T-helper 1 cell (primary cell): ENCODE data around the gene CFAP20.
"Not testable (repeated sequence)": the region's sequence is repeated elsewhere in the genome, so short reads cannot be mapped to it uniquely, and the experiment has no call there.

Experiments used
- DNase-seq, 5 donors: peaks; one replicate each; pipeline ENCODE4 v3.0.0-alpha.2; 2012 to 2020

Gene CFAP20

DNA sequence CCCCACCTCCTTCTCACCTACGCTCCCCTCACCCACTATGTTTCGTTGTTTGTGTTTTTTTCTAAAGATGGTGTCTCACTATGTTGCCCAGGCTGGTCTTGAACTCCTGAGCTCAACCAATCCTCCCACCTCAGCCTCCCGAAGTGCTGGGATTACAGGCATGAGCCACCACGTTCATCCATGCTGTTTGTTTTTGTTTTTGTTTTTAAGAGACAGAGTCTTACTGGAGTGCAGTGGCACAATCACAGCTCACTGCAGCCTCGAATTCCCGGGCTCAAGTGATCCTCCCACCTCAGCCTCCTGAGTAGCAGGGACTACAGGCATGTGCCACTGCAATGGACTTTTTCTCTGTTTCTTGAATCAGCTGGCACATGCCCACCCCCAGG, 33.6 kb downstream of the CFAP20 start:
- DNase-seq = not testable (repeated sequence)

DNA sequence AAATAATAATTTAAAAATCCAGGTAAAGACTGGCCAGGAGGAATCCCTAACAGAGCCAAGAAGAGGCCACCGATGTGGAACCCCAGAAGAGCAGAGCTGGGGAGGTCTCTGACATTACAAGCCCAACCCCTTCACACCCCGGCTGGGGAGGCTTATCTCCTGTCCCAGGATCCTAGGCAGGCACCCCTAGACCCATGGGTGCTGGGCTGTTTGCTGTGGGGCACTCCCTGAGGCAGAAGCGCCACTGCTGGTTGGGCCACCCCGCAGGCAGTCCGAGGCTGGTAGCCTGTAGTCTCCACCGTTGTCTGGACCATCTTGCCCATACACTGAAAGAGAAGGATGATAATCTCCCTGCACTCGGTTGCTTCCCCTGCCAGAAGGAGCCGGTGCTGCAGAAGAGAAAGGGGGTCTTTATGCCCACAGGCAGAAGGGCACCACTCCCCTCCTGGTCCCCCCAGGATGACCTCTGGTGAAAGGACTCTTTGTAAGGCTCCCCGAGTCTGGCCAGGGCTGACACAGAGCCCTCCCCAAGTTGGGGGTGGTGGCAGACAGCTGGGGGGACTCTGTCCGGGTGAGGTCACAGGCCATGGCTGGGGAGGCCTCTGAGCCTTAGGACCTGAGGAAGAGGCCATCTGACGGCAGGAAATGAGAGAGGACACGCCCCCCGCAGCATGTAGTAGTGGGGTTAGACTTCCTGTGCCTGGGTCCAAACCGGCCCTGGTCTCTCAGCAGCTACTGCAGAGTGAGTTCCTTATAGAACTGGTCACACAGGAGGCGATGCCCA, 34.2 kb downstream of the CFAP20 start:
- DNase-seq = peak in 1 of 5 donors; percentile 29

DNA sequence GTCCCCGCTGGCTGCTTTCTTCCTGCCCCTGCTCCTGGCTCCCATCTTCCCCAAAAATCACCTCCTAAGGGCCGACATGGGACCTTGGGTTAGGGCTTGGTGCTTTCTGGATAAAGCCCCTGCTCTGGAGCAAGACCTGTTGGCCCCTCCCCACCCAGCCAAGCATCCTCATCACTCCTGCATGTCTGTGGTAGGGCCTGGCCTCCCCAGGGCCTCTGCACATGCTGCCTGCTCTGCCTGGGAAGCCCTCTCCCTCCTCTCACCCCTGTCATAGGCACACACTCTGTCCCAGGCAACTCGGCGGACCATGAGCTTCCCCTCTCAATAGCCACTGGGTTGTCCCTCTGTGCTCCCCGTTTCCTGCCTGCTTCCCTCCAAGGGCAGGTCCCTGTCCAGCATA, 35.2 kb downstream of the CFAP20 start:
- no peak for DNase-seq

DNA sequence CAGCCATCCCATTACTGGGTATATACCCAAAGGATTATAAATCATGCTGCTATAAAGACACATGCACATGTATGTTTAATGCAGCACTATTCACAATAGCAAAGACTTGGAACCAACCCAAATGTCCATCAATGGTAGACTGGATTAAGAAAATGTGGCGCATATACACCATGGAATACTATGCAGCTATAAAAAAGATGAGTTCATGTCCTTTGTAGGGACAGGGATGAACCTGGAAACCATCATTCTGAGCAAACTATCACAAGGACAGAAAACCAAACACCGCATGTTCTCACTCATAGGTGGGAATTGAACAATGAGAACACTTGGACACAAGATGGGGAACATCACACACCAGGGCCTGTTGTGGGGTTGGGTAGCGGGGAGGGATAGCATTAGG, 38.8 kb downstream of the CFAP20 start:
- not testable (repeated sequence) for DNase-seq

DNA sequence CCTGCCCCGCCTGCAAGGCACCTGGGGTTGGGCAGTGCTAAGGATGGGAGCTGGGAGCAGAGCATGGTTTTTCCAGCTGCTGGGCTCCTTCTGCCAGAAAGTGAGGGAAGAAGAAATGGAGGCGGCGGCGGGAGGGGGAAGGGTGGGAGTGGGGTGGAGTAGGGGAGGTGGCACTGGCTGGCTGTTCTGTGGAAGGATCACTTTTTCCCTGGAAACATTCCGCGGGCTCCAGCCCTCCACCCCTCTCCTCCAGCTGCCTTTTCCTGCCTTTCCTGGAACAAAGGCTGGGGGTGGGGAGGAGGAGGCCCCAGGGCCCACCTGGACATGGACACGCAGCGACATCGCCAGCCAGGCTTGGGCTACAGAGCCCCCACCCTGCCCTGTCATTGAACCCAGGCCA, 41.1 kb downstream of the CFAP20 start:
- DNase-seq = no peak

DNA sequence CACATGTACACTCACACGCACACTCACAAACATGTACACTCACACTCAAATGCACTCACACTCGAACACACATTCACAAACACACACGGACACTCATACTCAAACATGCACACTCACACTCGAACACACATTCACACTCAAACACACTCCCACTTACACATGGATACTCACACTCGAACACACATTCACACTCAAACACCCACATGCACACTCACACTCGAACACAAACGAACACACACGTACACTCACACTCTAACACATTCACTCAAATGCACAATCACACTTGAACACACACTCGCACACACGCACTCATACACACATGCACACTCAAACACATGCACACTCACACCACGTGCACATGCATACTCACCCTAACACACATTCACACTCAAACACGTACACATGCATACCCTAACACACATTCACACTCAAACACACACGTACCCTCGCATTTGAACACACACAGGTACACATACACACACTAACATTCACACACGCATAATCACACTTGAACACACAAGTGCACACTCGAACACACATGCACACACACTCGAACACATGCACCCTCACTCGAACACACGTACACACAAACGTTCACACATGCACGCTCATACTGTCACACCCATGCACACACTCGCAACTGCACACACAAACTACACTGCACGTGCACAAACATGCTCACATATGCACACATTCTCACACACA, 41.8 kb downstream of the CFAP20 start:
- no peak for DNase-seq

DNA sequence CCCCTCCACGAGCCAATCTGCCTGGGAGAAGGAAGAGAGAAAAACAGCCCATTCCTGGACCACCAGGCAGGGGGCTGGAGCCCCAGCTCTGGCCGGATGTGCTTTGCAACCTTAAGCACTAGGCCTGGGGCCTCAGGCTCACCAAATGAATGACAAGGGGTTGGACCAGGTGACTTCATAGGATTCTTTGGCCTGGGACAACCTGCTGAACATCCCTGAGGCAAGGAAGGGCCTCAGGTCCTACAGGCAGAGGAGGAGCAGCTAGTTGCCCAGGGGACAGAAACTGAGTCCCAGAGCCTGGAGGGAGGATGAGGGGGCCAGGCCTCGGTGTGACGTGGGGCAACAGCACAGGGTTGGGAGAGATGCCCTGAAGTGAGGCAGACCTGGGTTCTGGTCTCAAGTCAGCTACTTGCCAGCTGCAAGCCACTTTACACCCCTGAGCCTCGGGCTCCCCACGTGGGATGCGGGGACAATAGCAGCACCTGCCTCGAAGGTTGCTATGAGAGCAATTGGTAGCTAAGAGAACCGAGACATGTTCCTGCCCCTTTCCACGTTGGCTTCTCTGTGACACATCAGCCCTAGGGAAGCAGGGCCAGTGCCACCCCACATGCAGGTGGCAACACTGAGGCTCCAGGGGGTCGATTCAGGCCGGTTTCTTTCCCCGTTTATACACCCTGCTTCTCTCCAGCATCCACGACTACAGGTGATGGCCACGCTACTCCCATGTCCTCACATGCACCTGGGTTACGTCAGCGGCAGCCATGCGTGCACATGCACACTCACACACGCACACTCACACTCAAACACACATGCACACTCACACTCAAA, 42.6 kb downstream of the CFAP20 start:
- no peak for DNase-seq

DNA sequence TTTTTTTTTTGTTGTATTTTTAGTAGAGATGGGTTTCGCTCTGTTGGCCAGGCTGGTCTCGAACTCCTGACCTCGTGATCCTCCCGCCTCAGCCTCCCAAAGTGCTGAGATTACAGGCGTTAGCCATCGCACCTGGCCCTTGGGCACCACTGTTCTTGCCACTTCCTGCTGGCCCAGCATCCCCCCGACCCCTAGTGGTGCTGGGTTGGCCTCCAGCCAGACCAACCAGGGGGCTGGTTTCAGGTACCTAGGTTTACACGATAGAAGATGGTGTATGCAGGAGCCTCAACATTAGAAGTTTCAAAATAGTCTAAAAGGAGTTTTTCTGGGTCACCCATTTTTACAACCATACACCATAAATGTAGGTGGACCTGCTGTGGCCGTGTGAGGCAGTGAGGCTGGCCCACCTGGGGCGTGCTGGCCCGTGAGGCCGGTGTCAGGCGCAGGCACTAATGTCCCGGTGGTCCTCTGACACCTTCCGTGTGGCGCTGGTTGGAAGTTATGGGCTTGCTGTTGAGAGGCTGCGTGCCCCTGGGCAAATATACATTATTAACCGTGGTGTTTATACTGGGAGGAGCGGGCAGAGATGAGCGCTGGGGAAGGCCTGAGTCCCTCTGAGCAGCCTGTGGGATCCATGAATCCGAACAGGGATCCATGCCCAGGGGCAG, 43.5 kb downstream of the CFAP20 start:
- no peak for DNase-seq

DNA sequence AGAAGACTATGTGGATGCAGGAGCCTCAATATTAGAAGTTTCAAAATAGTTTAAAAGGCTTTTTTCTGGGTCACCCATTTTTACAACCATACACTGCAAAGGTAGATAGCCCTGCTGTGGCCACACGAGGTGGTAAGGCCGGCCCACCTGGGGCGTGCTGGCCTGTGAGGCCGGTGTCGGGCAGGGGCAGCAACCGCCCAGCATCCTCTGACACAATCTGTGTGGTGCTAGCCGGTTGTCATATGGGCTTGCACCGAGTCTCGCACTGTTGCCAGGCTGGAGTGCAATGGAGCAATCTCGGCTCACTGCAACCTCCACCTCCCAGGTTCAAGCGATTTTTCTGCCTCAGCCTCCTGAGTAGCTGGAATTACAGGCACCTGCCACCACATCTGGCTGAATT, 44.0 kb downstream of the CFAP20 start:
- no peak for DNase-seq

DNA sequence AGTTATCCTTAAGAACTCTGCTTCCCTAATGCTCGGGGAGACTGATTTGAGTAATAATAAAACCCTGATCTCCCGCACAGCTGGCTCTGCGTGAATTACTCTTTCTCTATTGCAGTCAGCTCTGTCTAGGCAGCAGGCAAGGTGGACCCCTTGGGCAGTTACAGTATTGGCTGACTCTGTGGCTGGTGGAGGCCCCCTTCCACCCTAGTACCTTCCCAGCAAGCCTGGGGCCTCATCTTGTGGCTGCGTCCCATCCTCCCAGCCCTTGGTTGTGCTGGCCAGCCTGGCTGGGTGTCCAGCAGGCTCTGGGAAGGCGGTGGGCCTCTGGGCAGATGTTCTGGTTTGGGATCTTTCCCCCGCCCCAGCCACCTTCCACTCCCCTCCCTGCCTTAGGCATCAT, 44.5 kb downstream of the CFAP20 start:
- DNase-seq = no peak

DNA sequence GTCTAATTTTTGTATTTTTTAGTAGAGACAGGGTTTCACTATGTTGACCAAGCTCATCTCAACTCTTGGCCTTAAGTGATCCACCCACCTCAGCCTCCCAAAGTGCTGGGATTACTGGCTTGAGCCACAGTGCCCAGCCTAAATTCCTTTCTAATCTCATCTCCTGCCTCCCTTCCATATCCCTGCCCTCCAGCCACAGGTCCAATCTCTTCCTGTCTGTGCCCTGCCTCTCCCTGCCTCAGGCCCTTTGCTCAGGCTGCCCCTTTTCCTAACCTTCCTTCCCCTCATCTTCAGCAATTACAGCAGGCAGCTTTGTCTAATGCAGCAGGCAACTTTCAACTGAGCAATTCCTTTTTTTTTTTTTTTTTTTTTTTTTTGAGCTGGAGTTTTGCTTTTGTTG, 46.8 kb downstream of the CFAP20 start:
- no peak for DNase-seq

DNA sequence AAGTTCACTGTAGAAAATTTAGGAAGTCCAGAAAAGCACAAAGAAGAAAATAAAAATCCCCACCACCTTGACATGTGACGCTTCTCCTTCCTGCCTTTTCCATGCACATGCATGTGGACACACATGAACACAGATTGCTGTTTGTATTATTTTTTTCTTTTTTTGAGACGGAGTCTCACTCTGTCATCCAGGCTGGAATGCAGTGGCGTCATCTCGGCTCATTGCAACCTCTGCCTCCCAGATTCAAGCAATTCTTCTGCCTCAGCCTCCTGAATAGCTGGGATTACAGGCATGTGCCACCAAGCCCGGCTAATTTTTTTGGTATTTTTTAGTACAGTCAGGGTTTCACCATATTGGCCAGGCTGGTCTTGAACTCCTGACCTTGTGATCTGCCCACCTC, 48.5 kb downstream of the CFAP20 start:
- DNase-seq = not testable (repeated sequence)

DNA sequence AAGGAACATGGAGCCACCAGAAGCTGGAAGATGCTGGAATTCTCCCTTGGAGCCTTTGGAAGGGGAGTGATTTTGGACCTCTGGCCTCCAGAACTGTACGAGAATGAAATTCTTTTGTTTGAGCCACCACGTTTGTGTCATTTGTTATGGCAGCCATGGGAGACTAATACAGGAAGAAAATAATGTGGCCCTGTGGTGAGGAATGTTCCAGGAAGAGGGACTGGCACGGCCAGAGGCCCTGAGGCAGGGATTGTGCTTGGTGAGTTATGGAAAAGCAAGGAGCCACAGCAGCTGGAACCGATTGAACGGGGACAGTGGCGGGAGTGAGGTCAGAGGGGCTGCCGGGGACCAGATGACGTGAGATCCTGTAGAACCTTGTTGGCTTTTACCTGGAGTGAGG, 51.4 kb downstream of the CFAP20 start:
- DNase-seq = no peak

DNA sequence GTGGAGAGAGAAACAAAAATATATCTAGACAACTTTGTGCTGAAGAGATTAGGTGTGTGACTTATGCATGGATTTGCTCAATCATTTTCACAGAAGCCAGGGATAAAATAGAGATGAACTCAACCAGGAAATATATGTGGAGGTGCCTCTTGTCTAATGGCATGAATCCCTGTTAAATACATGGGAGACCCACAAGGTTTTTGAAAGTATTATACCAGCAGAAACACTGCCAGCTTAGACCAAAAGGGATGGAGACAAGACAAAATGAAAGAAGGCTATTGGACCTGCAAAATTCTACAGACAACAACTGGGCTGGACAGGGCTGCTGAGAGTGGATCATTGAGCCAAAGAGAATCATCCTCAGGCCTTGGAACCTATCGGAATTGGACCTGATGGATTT, 52.7 kb downstream of the CFAP20 start:
- DNase-seq = no peak

DNA sequence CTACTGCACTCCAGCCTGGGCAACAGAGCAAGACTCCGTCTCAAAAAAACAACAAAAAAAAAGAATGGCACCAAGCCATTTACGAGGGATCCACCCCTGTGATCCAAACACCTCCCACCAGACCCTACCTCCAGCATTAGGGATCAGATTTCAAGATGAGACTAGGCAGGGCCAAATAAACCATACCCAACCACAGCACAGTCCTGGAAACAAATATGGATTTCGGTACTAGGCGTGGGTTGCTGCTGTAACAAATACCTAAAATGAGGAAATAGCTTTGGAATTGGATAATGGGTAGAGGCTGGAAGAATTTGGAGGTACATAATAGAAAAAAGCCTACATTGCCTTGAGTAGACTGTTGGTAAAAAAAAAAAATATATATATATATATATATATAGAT, 54.5 kb downstream of the CFAP20 start:
- DNase-seq = no peak

DNA sequence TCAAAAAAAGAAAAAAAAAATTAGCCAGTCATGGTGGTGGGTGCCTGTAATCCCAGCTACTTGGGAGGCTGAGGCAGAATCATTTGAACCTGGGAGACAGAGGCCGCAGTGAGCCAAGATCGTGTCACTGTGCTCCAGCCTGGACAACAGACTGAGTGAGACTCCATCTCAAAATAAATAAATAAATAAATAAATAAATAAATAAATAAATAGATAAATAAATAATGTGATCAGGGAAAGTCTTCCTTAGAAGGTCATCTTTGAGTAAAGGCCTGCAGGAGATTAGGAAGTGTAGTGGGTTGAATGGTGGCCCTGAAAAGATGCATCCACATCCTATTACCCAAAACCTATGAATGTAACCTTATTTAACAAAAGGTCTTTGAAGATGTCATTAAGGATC, 56.1 kb downstream of the CFAP20 start:
- not testable (repeated sequence) for DNase-seq

DNA sequence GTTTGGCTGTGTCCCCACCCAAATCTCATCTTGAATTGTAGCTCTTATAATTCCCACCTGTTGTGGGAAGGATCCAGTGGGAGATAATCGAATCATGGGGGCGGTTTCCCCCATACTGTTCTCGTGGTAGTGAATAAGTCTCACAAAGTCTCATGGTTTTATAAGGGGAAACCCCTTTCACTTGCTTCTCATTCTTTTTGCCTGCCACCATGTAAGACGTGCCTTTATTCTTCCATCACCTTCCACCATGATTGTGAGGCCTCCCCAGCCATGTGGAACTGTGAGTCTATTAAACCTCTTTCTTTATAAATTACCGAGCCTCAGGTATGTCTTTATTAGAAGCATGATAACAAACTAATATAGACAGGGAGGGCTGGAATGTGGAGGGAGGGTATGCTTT, 57.0 kb downstream of the CFAP20 start:
- DNase-seq = not testable (repeated sequence)

DNA sequence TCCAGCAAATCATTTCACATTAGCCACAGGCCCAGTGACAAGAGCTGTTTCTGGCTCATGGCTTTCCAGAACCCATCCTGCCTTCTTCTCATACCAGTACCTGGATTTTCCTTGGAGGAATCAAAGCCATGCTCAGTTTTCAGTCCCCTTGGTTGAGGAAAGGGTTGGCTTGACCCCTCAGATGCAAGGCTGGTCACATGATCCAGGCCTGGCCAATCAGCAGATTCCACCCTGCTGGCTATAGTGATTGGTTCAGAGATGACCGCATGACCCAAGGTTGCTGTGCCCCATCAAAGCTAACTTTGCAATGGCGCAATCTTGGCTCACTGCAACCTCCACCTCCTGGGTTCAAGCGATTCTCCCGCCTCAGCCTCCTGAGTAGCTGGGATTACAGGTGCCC, 58.6 kb downstream of the CFAP20 start:
- DNase-seq = no peak
